Nucleus accumbens (tissue), 56 donors: ENCODE measurements around the gene RNF220.
"Not testable (repeated sequence)": the region's sequence is repeated elsewhere in the genome, so short reads cannot be mapped to it uniquely, and the experiment has no call there.

Experiments used
- DNase-seq, 56 donors: peaks; one replicate each; lab custom pipeline; 2025; lab: John Stamatoyannopoulos, UW

The RNF220 gene

DNA sequence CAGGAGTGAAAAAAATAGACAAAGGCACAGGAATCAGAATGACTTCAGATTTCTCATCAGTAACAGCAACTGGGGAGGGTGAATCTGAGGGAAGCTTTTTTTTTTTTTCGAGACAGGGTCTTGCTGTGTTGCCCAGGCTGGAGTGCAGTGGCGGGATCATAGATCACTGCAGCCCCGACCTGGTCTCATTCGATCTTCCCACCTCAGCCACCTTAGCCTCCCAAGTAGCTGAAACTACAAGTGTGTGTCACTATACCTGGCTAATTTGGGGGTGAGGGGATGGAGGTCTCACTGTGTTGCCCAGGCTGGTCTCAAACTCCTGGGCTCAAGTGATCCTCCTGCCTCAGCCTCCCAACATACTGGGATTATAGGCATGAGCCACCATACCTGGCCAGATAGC is 280.2 kb downstream of the RNF220 start:
- DNase-seq, result no peak

- DNase-seq, result no peak
Measured at GRCh38 chr1:44685881-44686280, 280.8 kb downstream of the RNF220 start.

DNA sequence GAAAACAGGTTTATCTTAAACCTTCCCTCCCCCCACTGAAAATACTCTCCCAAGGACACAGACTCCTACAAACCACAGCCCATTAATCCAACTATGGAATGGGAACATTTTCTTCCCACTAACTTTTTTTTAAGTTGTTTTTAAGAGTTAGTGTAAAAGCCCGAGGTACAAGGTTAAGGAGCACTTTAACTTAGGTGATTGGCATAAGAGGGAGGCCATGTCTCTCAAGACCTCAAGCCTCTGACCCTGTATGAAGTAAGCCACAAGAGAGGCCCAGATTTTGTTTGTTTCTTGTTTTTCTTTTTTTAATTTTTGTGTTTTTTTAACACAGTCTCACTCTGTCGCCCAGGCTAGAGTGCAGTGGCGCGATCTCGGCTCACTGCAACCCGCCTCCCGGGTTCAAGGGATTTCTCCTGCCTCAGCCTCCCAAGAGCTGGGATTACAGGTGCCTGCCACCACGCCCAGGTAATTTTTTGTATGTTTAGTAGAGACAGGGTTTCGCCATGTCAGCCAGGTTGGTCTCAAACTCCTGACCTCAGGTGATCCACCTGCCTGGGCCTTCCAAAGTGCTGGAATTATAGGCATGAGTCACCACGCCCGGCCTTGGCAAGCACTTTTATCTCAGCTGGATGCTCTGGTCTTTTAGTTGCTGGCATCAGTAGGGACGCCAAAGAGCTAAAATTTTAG is 283.8 kb downstream of the RNF220 start:
- no peak for DNase-seq

- DNase-seq, result no peak
Measured at GRCh38 chr1:44689447-44689765, 284.4 kb downstream of the RNF220 start.

DNA sequence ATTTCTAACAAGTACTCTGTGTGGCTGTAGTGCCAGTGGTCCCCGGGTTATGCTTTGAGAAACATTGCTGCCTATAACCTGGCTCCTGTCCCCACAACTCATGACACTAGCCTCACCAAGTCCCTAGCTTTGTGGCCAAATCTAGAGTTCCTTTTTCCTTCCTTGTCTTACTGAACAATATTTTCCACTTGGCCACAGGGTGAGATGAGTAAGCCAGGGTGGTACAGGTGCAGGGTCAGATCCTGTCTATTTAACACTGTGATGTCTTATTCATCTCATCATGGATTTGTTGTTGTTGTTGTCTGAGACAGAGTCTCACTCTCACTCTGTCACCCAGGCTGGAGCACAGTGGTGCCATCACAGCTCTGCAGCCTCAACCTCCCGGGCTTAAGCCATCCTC is 288.1 kb downstream of the RNF220 start:
- DNase-seq, result no peak

GRCh38 chr1:44693900-44694299 is 288.8 kb downstream of the RNF220 start:
- DNase-seq, result no peak

DNA sequence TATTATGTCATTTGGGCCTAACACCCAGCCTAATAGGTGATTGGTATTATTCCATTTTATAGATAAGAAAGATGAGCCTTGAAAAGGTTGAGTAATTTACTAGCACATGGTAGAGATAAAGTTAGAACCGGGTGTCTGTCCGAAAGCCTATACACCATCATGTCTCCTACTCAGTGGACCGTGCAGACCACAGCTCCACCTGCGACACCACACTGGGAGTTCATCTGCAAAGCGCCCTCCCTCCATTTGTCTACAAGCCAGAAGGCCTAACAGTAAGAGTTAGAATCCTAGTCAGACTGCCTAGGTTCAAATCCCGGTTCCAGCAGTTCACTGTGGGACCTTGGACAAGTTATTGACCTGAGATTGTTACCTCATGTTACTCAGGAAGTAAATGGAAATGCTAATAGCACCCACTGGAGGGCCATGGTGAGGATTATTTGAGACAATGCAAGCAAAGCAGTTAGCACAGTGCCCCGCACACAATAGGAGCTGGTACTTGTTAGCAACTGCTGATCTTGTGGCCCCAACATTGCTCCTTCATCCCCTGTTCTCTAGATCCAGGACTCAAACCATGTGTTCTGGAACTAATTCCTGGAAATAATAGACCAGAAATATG is 289.9 kb downstream of the RNF220 start:
- DNase-seq, result no peak

GRCh38 chr1:44695671-44696070 is 290.6 kb downstream of the RNF220 start:
- DNase-seq, result no peak

GRCh38 chr1:44696101-44696500 is 291.0 kb downstream of the RNF220 start:
- no peak for DNase-seq

DNA sequence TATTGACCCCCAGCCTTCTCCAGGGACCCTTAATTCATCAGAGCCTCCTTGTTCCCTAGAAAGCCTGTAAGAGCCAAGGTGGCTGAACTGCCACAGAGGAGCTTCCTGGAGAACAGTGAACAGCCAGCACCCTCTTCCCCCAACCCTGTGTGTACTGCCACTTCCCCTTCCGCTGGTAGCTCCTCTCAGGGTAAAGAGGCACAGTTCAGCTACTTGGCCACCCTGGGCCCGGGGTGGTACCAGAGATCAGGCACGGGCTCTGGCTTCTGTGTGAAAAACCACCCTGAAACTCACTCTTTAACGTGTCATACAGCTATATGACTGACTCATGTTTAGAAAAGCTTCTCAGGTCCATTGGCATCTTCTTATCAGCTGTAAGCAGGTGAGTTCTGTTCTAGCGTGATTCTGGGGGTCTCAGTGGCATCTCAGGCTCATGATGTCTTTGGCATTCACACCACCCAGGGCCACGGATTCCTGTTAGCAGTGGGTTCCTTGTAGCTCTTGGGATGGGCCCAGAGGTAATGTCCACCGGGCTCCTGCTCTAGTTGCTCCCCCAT is 291.8 kb downstream of the RNF220 start:
- peak in 1 of 56 donors; percentile 10 for DNase-seq

- DNase-seq, result no peak
Measured at GRCh38 chr1:44698138-44698537, 293.1 kb downstream of the RNF220 start.

GRCh38 chr1:44699375-44699774 is 294.3 kb downstream of the RNF220 start:
- DNase-seq, result not testable (repeated sequence)

DNA sequence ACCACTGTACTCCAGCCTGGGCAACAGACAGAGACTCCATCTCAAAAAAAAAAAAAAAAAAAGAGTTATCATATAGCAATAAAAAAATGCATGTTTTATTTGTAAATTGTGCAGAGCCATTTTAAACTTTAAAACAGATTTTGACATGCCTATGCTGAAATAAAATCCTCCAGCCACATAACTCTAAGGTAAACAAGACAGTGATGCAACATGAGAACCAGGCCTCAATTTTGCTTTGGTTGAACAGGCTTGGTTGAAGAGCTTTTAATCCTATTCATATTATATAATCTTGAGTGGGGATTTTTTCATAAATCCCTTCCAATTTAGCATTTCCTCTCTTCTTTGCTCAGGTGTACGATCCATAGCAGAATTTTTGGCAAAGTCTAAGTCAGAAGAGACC is 295.5 kb downstream of the RNF220 start:
- no peak for DNase-seq

DNA sequence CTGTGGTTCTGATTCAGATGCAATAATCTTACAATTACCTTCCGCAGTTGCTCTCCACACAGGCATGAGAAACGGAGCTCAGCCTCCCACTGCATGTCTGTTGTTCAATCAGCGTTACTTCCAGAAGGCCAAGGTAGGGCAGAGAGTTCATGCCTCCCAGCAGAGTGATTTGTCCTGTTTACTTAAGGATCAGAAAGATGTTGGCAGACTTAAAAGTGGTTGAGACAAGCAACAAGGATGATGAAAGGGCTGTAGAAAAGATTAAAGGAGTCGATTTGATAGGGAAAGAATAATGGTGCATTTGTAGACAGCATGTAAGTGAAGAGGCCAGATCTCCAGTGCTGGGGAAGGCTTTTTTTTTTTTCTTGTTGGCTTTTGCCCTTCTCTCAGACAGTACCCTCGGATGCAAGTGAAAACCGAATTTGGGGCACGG is 296.1 kb downstream of the RNF220 start:
- no peak for DNase-seq
